IPS DF 19.7 (cell line): ENCODE results near the gene PTGFRN.
A peak's percentile ranks its signal among the peaks of the same experiment; 100 is the strongest.
"Not testable (repeated sequence)": the region's sequence is repeated elsewhere in the genome, so short reads cannot be mapped to it uniquely, and the experiment has no call there.

Experiments used
- DNase-seq: peaks from one replicate; pipeline ENCODE4 v3.0.0-alpha.2; 2013; ENCODE audit warnings: low read depth, low spot score

Gene PTGFRN

DNA sequence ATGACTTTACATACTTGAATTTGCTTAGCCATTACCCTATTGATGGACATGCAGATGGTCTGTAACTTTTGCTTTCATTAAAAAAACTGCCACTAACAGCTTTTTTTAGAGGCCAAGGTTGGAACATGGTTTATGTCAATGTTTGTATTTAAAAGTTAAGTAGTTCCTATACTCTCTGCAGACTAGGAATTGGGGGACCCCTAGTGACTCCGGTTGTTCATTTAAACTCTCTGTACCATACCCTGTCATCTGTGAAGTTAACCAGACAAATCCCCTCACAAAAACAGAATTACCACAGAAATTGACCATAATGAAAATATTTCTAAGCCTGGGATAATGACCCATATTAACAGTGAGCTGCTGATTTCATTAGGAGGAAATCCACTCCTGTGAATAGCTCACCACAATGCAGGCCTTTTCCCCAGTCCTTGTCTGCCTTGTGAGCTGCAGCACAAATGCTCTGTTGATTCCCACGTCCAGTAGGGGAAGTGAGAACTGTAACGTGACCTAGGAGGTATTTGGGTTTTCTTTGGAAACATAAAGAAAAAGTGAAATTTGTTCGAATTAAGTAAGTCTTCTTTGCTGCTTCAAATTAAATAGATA lies 61.6 kb downstream of the PTGFRN start:
- no peak for DNase-seq

- no peak for DNase-seq
Measured at GRCh38 chr1:116971965-116972673, 62.4 kb downstream of the PTGFRN start.

DNA sequence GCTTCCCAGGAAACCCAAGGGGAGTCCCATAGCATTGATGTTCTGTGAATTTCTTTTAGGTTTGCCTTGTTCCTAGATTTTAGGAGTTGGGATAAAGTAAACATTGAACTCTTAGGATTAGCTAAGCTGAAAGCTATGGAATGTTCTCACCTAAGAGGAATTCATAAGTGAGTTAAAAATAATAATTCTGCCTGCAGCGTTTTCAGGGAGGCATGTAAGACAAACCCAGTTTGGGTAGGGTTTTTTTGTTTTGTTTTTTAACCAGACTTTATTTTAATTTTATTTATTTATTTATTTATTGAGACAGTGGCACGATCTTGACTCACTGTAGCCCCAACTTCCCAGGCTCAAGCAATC lies 62.9 kb downstream of the PTGFRN start:
- no peak for DNase-seq

- not testable (repeated sequence) for DNase-seq
Measured at GRCh38 chr1:116980309-116980708, 70.6 kb downstream of the PTGFRN start.

DNA sequence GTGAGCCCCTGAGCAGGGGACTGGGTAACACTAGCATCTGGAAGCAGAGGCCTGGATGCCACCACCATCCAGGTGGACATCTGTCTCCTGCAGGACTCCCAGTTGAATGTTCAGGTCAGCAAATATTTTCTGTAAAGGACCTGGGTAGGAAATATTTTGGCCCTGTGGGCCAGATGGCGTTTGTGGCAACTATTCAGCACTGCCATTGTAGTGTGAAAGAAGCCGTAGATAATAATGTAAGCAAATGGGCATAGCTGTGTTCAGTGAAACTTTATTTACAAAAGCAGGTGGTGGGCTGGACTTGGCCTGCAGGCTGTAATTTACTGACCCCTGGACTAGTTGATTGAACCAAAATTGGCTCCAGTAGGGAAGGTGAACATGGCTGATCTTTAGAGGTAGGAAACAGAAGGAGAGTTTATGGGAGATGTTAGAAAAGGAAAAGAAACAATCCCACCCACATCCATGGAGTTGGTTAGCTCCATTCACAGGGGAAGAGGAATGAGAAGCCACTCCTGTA lies 71.9 kb downstream of the PTGFRN start:
- DNase-seq, result no peak

- DNase-seq, result peak; percentile 15
Measured at GRCh38 chr1:116982319-116983004, 72.7 kb downstream of the PTGFRN start.

- no peak for DNase-seq
Measured at GRCh38 chr1:116983112-116983511, 73.4 kb downstream of the PTGFRN start.

DNA sequence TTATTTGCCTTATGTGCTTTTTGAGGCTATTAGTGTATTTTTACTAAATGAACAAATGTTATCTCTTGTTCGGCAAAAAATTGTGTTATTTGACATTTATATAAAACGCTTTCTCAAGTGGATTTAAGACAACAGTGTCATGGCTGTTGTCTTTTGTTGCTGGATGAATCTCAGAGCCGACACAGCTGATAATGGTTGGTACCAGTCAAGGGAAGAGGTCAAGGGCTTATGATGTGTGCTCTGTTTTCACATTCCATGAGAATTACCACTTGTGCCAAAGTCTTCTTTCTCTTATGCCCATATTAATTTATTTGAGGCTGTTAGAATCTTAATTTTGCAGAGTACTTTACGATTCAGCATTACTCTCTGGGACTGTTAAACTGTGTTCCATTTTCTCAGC lies 74.0 kb downstream of the PTGFRN start:
- no peak for DNase-seq

GRCh38 chr1:116984406-116985160 lies 74.9 kb downstream of the PTGFRN start:
- no peak for DNase-seq

GRCh38 chr1:116986421-116987255 lies 76.9 kb downstream of the PTGFRN start:
- no peak for DNase-seq

GRCh38 chr1:116987256-116987555 lies 77.5 kb downstream of the PTGFRN start:
- no peak for DNase-seq

DNA sequence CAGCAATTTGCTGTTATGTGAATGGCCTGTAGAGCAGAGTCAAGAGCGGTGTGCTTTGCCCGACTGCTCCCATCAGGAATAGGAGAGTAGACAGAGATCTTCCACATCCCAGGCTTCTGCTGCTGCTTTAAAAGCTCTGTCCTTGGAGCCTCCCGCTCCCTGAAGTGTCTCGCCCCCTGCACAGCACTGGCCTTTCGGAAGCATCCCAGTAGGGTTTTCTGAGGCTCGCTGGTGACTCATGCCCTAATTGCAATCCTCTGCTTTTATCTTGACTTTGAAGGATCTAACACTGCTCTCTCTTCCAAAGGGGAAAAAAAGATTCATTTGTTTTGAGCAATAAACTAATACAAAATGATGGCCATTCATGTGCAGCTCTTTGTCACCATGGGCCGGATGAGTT lies 78.5 kb downstream of the PTGFRN start:
- DNase-seq, result no peak

- DNase-seq, result no peak
Measured at GRCh38 chr1:116988908-116989307, 79.2 kb downstream of the PTGFRN start.

- DNase-seq, result no peak
Measured at GRCh38 chr1:116989835-116990234, 80.1 kb downstream of the PTGFRN start.

GRCh38 chr1:116990612-116991151 lies 81.0 kb downstream of the PTGFRN start:
- DNase-seq, result no peak

DNA sequence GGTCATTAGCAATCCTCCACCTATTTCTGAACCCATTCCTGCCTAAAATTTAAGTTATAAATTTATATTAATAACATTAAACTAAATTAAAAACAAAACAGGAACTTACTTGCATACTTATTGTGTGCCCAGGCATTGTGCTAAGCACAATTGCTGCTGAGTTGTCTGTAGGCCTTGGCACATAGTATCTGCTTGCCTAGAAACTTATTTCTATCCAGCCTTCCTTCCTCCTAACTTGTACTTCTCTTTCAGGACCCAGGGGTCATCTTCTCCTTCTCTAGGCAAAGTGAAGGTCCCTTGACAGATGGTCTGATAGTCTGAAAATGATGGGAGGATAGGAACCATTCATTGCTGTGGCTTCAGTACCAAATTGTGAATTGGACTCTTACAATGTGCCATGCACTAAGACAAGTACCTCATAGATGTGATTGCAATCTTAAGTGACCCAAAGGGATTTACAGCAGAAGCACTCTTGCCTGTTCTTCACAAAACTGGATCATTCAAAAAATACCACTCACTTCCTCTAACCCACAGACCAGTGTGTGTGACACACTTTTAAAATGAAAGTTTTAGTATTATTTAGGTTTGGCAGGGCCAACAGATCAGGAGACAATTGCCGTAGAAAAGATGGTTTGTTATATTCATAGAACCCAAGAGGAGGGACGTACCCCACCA lies 81.6 kb downstream of the PTGFRN start:
- no peak for DNase-seq

DNA sequence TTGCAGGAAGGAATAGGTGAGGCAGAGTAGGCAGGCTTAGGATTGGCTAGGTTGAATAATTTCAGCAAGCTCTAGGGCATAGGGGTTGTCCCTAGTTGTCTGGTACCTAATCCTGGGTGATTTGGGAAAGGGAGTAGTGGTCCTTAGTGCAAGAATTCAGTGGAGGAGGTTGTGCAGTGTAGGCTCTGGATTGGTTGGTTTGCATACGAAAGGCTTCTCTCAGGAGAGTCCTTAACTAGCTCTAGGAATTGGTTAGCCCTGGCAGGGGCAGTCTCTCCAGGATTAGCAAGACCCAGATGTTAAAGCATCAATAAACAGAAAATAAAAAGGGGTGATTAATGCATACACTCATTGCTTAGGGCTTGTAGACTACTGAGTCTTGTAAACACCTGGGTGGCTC lies 82.2 kb downstream of the PTGFRN start:
- DNase-seq, result no peak

DNA sequence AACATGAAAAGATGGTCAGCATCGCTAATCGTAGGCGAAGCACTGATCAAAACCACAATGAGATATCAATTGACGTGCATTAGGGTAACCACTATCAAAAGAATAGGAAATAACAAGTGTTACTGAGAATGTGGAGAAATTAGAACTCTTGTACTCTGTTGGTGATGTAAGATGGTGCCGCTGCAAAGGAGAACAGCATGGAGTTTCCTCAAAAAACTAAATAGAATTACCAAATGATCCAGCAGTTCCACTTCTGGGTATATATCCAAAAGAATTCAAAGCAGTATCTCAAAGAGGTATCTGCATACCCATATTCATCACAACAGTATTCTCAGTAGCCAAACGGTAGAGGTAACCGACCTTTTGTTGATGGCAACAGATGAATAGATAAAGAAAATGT lies 83.6 kb downstream of the PTGFRN start:
- DNase-seq, result no peak

DNA sequence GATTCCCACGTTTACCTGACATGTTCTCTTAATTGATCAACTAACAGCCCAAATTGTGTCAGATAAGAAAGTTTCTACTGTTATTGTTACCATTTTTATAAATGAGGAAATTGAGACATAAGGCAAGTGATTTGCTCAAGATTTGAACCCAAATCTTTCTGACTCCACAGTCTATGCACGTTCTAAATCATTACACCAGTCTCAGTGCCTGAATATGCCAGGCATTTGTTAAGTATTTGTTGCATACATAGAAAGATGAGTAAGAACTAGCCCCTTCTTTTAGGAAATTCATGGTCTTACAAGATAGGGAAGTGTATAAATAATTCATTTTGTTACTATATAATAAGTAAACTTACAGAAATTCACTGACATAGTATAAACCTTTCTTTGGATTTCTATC lies 84.7 kb downstream of the PTGFRN start:
- DNase-seq, result no peak

DNA sequence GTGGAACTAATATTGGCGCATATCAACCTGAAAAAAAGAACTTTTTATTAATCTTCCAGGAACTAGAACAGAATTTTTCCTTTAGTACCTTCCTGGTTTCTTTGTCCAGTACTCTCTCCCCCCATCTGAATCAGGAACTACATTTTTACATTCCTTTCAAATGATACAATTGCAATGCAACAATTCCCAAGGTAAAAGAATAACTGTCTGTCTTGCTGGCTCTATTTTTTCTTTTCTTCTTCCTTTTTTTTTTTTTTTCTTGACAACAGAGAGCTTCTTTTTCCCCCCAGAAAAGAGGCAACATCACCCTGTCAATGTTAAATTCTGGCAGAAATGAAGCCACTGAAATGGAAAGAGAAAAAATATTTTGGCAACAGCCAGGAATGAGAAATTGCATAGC lies 87.3 kb downstream of the PTGFRN start:
- DNase-seq, result no peak

DNA sequence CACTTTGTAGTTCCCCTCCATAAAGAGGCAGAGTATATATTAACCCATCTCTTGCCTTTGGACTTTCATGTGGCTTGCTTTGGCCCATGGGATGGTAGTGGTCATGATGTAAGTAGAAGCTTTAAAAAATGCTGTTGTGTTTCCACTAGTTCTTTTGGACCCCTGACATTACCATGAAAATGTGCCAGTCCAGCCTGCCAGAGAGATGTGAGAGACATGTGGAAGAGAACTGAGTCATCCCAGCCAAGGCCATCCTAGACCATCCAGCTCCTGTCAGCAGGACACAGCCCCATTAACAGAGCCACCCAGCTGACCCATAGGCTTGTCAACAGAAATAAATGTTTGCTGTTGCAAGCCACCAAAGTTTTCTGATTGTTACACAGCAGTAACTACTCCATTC lies 87.9 kb downstream of the PTGFRN start:
- DNase-seq, result no peak
